NOMO-1 (cell line): Measurements from ENCODE around the gene POLR2J3.
"Not testable (repeated sequence)": the region's sequence is repeated elsewhere in the genome, so short reads cannot be mapped to it uniquely, and the experiment has no call there.

Source experiments
- DNase-seq, 2 experiments: peaks; one replicate each; lab custom pipeline; 2025; ENCODE audit not compliant: unreplicated experiment in 2 of 2; lab: John Stamatoyannopoulos, UW

Gene POLR2J3

GRCh38 chr7:102589857-102590256 is 17.5 kb upstream of the POLR2J3 start:
- not testable (repeated sequence) for DNase-seq

GRCh38 chr7:102583495-102583894 is 11.1 kb upstream of the POLR2J3 start:
- not testable (repeated sequence) for DNase-seq

GRCh38 chr7:102581722-102582121 is 9.3 kb upstream of the POLR2J3 start:
- not testable (repeated sequence) for DNase-seq

GRCh38 chr7:102578486-102578885 is 6.1 kb upstream of the POLR2J3 start:
- DNase-seq = not testable (repeated sequence)

- DNase-seq = not testable (repeated sequence)
These were observed 5.2 kb upstream of the POLR2J3 start for GRCh38 chr7:102577315-102578240.

- DNase-seq = not testable (repeated sequence)
These were observed 4.0 kb upstream of the POLR2J3 start for GRCh38 chr7:102576363-102576762.

GRCh38 chr7:102574607-102575006 is 2.2 kb upstream of the POLR2J3 start:
- DNase-seq = not testable (repeated sequence)

GRCh38 chr7:102568620-102569019 is 3.8 kb downstream of the POLR2J3 start:
- DNase-seq = not testable (repeated sequence)

- DNase-seq = not testable (repeated sequence)
These were observed 21.5 kb downstream of the POLR2J3 start, which contains the start of gene SPDYE2 for GRCh38 chr7:102550808-102551422. TSS of gene SPDYE2 (plus strand) at chr7:102551226. CDS start at chr7:102553256, 2,030 bp downstream.

- not testable (repeated sequence) for DNase-seq
These were observed 26.0 kb downstream of the POLR2J3 start for GRCh38 chr7:102546353-102546752.

- not testable (repeated sequence) for DNase-seq
These were observed 27.1 kb downstream of the POLR2J3 start for GRCh38 chr7:102545288-102545687.

- not testable (repeated sequence) for DNase-seq
These were observed 28.0 kb downstream of the POLR2J3 start for GRCh38 chr7:102544372-102544771.

GRCh38 chr7:102543596-102543995 is 28.8 kb downstream of the POLR2J3 start, which contains the start of gene UPK3BL2:
TSS of gene UPK3BL2 (minus strand) at chr7:102543696. CDS start at chr7:102543636, 60 bp downstream.
- DNase-seq = not testable (repeated sequence)

GRCh38 chr7:102542771-102543170 is 29.6 kb downstream of the POLR2J3 start:
- not testable (repeated sequence) for DNase-seq

GRCh38 chr7:102542083-102542482 is 30.3 kb downstream of the POLR2J3 start:
- DNase-seq = not testable (repeated sequence)

GRCh38 chr7:102540604-102541003 is 31.8 kb downstream of the POLR2J3 start:
- DNase-seq = not testable (repeated sequence)

GRCh38 chr7:102535062-102535615 is 37.2 kb downstream of the POLR2J3 start:
- not testable (repeated sequence) for DNase-seq

GRCh38 chr7:102532127-102532526 is 40.3 kb downstream of the POLR2J3 start:
- not testable (repeated sequence) for DNase-seq

- not testable (repeated sequence) for DNase-seq
These were observed 40.8 kb downstream of the POLR2J3 start for GRCh38 chr7:102531583-102531982.

- DNase-seq = not testable (repeated sequence)
These were observed 44.3 kb downstream of the POLR2J3 start for GRCh38 chr7:102527822-102528793.
